Fibroblast of lung (primary cell): ENCODE data around the gene CHD9NB. TPM values are rescaled to one million over a fixed set of nuclear protein-coding genes. Genes with fewer than 3 reads are reported as not detected.

ENCODE experiments used
- DNase-seq, 2 donors: peaks; one replicate each; pipeline versions ENCODE4 v3.0.0 to v3.0.0-alpha.2; 2010; ENCODE audit warnings: low read depth in 2 of 2
- H2AFZ ChIP-seq: 2 replicates; pipeline ENCODE4 v1.5.1; 2012; ENCODE audit warnings: low read length, control low read depth, inconsistent platforms
- H3K27ac ChIP-seq: 2 replicates; pipeline ENCODE4 v1.5.1; 2011; ENCODE audit warnings: low read length, control low read depth; ENCODE audit not compliant: insufficient read depth
- H3K27me3 ChIP-seq: 2 replicates; pipeline ENCODE4 v1.5.1; 2011; ENCODE audit warnings: mild to moderate bottlenecking, low read length; ENCODE audit not compliant: control insufficient read depth, insufficient read depth
- H3K36me3 ChIP-seq: 2 replicates; pipeline ENCODE4 v1.5.1; 2011; ENCODE audit warnings: low read length; ENCODE audit not compliant: control insufficient read depth, insufficient read depth
- H3K4me1 ChIP-seq: 2 replicates; pipeline ENCODE4 v1.5.1; 2011; ENCODE audit warnings: low read length; ENCODE audit not compliant: control insufficient read depth, insufficient read depth; ENCODE audit errors: extremely low read depth
- H3K4me2 ChIP-seq: 2 replicates; pipeline ENCODE4 v1.5.1; 2011; ENCODE audit warnings: low read length, control low read depth; ENCODE audit not compliant: insufficient read depth; ENCODE audit errors: extremely low read depth
- H3K4me3 ChIP-seq, 4 experiments: fragments of 200-600 bp in 1 of 4; sonication (generic) in 1 of 4; replicated peaks in 1 of 4; 2 replicates each; pipeline ENCODE4 v1.5.1; 2011 to 2016; ENCODE audit warnings: low read length in 4 of 4, low read depth in 3 of 4, mild to moderate bottlenecking in 3 of 4, control low read depth in 2 of 4, inconsistent platforms in 1 of 4, mixed read lengths in 1 of 4; ENCODE audit not compliant: insufficient read depth in 1 of 4; ENCODE audit errors: control extremely low read depth in 1 of 4
- H3K79me2 ChIP-seq: 2 replicates; pipeline ENCODE4 v1.5.1; 2012; ENCODE audit warnings: mild to moderate bottlenecking, low read length, inconsistent platforms; ENCODE audit not compliant: control insufficient read depth, insufficient read depth
- H3K9ac ChIP-seq: 2 replicates; pipeline ENCODE4 v1.5.1; 2011; ENCODE audit warnings: mild to moderate bottlenecking, low read length, control low read depth; ENCODE audit not compliant: insufficient read depth
- H3K9me3 ChIP-seq: 2 replicates; pipeline ENCODE4 v1.5.1; 2012; ENCODE audit warnings: low read depth, low read length; ENCODE audit not compliant: control insufficient read depth, insufficient read depth
- H4K20me1 ChIP-seq: 2 replicates; pipeline ENCODE4 v1.5.1; 2011; ENCODE audit warnings: low read length; ENCODE audit not compliant: control insufficient read depth, insufficient read depth; ENCODE audit errors: extremely low read depth
- CTCF ChIP-seq, 2 donors: IDR thresholded peaks in 1 of 2; conservative IDR thresholded peaks in 1 of 2; 1 replicate in 1 of 2; 2 replicates in 1 of 2; pipeline ENCODE4 v1.5.1; 2011 to 2012; ENCODE audit warnings: low read length in 2 of 2, control low read depth in 1 of 2, inconsistent platforms in 1 of 2, low read depth in 1 of 2, mild to moderate bottlenecking in 1 of 2
- EZH2 ChIP-seq: IDR thresholded peaks from 2 replicates; pipeline ENCODE4 v1.5.1; 2012; ENCODE audit warnings: low read length, control low read depth, mild to moderate bottlenecking; ENCODE audit errors: missing control alignments
- polyA plus RNA-seq, 2 donors: library from polyadenylated mRNA; depleted of rRNA in 1 of 2; stranded (reverse) in 1 of 2; unstranded in 1 of 2; fragments of >200 nt; gene quantifications; 2 replicates each; pipeline ENCODE4 v1.2.1, GENCODE V29; 2011 to 2012; ENCODE audit warnings: missing spikeins in 1 of 2
- total RNA-seq: library from RNA; depleted of rRNA; stranded (reverse); fragments of >200 nt; gene quantifications from 2 replicates; pipeline ENCODE4 v1.2.1, GENCODE V29; 2014

Gene CHD9NB
- total and polyA plus RNA-seq, 2 donors (not counting 1 experiment from before 2014, with no cell fraction given) = 0.34 to 5.3 TPM

GRCh38 chr16:53071748-53072301, 19.1 kb upstream of the CHD9NB start:
- no peaks in the 10 kb centered on the region for H4K20me1 ChIP-seq
- peak; percentile 28 to 46 for DNase-seq
- no peak overlapping the region for H3K4me2 ChIP-seq
- no peak overlapping the region for H2AFZ ChIP-seq
- no peaks in the 10 kb centered on the region for H3K4me1 ChIP-seq
- H3K9me3 ChIP-seq = no peaks in the 10 kb centered on the region
- no peaks in the 10 kb centered on the region for H3K27me3 ChIP-seq
- TF ChIP-seq CTCF (conservative IDR thresholded peaks at IDR 0.05 in 1 of 2, IDR thresholded peaks at IDR 0.05 in 1 of 2; ENCODE audit: low read depth in 1 of 2, low read length in 2 of 2) = no peak
- no peaks in the 10 kb centered on the region for H3K79me2 ChIP-seq
- no peak overlapping the region for H3K4me3 ChIP-seq
- H3K9ac ChIP-seq = no peak overlapping the region
- no peaks in the 10 kb centered on the region for H3K36me3 ChIP-seq
- no peak overlapping the region for H3K27ac ChIP-seq

GRCh38 chr16:53069772-53070171, 17.1 kb upstream of the CHD9NB start:
- no peaks in the 10 kb centered on the region for H3K27me3 ChIP-seq
- no peak overlapping the region for H3K4me3 ChIP-seq
- no peak overlapping the region for H3K27ac ChIP-seq
- H3K9me3 ChIP-seq = no peaks in the 10 kb centered on the region
- H3K4me1 ChIP-seq = no peaks in the 10 kb centered on the region
- DNase-seq = no peak
- H2AFZ ChIP-seq = no peak overlapping the region
- H4K20me1 ChIP-seq = no peaks in the 10 kb centered on the region
- H3K36me3 ChIP-seq = no peaks in the 10 kb centered on the region
- no peak overlapping the region for H3K4me2 ChIP-seq
- no peak overlapping the region for H3K9ac ChIP-seq
- TF ChIP-seq EZH2 = no peak
- no peak for TF ChIP-seq CTCF (conservative IDR thresholded peaks at IDR 0.05 in 1 of 2, IDR thresholded peaks at IDR 0.05 in 1 of 2; ENCODE audit: low read depth in 1 of 2, low read length in 2 of 2)
- H3K79me2 ChIP-seq = no peaks in the 10 kb centered on the region

- no peak for DNase-seq
- H3K36me3 ChIP-seq = no peaks in the 10 kb centered on the region
- no peaks in the 10 kb centered on the region for H3K79me2 ChIP-seq
- no peak overlapping the region for H2AFZ ChIP-seq
- no peak for TF ChIP-seq CTCF (conservative IDR thresholded peaks at IDR 0.05 in 1 of 2, IDR thresholded peaks at IDR 0.05 in 1 of 2; ENCODE audit: low read depth in 1 of 2, low read length in 2 of 2)
- TF ChIP-seq EZH2 = no peak
- H3K9ac ChIP-seq = no peak overlapping the region
- H3K27ac ChIP-seq = no peak overlapping the region
- H3K27me3 ChIP-seq = no peaks in the 10 kb centered on the region
- no peaks in the 10 kb centered on the region for H3K4me1 ChIP-seq
- H3K4me2 ChIP-seq = no peak overlapping the region
- no peak overlapping the region for H3K4me3 ChIP-seq
- H4K20me1 ChIP-seq = no peaks in the 10 kb centered on the region
- H3K9me3 ChIP-seq = no peaks in the 10 kb centered on the region
Measured at GRCh38 chr16:53068423-53068833, 15.7 kb upstream of the CHD9NB start.
